GM18508 (cell line): ENCODE measurements around the gene SNAPIN.

ENCODE experiments used
- ATAC-seq: cut with Tn5 transposase; IDR thresholded peaks from one replicate; pipeline ENCODE4 v1.9.1; 2021; ENCODE audit warnings: moderate number of reproducible peaks; ENCODE audit not compliant: insufficient read depth, unreplicated experiment

The SNAPIN gene, protein sequence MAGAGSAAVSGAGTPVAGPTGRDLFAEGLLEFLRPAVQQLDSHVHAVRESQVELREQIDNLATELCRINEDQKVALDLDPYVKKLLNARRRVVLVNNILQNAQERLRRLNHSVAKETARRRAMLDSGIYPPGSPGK

GRCh38 chr1:153658400-153659174, at the start of gene SNAPIN:
Gene SNAPIN, plus strand, starts transcription at chr1:153658703. Its CDS starts 41 bp downstream, at chr1:153658744.
- ATAC-seq = peak; percentile 71

DNA sequence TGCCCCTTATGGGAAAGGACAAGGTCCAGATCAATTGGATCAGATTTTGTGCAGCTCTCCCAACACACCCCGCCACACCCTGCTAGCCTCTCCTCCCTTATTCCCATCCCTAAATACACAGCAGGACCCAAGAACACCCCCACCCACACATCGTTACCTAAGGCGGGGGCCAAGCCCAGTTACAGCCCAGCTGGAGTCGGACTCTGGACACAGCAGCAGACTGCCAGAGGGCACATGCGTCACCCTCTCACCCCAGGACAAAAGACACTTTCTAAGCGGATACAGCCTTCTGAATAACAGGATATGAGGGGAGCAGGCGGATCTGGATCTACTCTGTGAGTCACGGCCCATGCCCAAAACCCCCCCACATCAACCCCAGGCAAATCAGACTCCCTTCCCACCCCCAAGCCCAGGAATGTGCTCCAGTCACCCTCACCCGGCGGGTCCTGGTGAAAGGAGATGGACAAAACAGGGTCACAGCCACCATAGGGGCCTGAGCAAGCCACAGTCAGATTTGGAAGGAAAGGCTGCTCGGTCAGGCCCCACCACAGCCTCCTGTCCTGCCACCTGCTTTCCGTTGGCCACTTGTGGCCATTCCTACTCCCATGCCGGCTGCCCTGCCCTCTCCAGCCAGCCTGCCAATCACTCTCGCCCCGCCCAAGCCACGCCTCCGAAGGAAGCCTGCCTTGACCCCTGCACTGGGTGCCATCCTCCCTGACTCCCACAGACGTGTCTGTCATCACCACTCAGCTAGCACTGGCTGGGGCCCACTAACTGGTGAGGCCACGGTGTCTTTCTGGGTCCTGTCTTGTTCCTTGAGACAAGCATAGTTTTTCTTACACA, 49.5 kb upstream of the SNAPIN start:
- no peak for ATAC-seq

- ATAC-seq = no peak
These were observed 49.0 kb upstream of the SNAPIN start for GRCh38 chr1:153609585-153609907.

GRCh38 chr1:153610334-153610733, 48.2 kb upstream of the SNAPIN start:
- no peak for ATAC-seq

- ATAC-seq = no peak
These were observed 47.6 kb upstream of the SNAPIN start for GRCh38 chr1:153610811-153611301.

DNA sequence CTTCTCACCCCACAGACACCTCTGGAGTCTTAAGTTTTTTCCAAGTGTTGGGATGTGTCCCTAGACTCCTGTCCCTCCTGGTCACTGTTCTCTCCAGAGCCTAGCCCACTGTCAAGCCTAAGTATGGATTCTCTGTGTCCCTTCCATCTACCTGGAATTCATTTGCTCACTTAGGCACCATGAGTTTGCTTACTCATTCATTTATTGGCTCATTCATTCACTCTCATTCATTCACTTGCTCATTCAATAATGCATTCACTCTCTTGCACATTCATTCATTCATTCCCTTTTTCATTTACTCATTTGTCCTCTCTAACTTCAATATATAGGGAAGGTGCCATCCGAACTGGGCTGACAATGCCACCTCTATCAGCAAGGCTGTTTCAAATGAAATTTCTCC, 47.1 kb upstream of the SNAPIN start:
- no peak for ATAC-seq

- no peak for ATAC-seq
These were observed 46.3 kb upstream of the SNAPIN start for GRCh38 chr1:153612111-153612754.

GRCh38 chr1:153612755-153613331, 45.7 kb upstream of the SNAPIN start, which contains the start of gene S100A16:
Gene S100A16, minus strand, starts transcription at chr1:153613137. Its CDS starts 4,986 bp downstream, at chr1:153608151.
- no peak for ATAC-seq

- ATAC-seq = no peak
These were observed 45.1 kb upstream of the SNAPIN start for GRCh38 chr1:153613406-153613805.

DNA sequence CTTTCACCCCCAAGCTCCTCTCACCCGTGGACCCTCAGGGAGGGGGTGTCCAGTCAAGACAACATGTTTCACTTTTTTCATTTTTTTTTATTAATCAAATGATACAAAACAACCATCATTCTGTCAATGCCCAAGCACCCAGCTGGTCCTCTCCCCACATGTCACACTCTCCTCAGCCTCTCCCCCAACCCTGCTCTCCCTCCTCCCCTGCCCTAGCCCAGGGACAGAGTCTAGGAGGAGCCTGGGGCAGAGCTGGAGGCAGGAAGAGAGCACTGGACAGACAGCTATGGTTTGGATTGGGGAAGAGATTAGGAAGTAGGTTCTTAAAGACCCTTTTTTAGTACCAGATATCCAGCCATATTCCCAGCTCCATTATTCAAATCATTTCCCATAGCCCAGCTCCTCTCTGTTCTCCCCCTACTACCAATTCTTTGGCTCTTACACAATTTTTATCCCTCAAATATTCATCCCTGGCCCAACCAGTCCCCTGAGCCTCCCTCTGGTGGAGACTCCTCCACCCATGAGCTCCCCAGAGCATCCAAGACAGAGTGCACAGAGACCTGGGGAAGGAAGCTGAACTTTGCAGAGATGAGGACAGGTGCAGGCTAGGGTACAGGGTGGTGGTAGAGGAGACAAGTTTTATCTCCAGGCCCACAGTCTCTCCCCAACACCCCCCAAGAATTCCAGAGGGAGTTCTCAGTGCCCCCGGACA, 44.2 kb upstream of the SNAPIN start:
- no peak for ATAC-seq

GRCh38 chr1:153614906-153615305, 43.6 kb upstream of the SNAPIN start:
- ATAC-seq = no peak

DNA sequence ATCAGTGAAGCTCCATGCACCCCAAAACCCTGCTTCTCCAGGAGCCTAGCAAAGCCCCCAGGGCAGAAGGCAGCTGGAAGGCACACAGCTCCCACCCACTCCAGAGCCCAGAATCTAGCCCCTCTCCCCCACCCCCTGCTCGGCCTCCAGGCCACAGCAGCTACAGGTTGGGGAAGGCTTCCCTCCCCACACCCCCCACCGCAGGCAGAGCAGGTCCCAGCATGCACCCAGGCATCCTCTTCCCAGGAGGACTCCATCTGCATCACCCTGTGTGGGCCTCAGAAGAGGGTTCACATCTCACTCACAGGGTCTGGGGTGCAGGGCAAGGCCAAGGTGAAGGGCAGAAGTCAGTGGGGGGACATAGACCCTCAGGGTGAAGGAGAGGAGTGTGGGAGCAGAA, 43.1 kb upstream of the SNAPIN start:
- ATAC-seq = no peak

DNA sequence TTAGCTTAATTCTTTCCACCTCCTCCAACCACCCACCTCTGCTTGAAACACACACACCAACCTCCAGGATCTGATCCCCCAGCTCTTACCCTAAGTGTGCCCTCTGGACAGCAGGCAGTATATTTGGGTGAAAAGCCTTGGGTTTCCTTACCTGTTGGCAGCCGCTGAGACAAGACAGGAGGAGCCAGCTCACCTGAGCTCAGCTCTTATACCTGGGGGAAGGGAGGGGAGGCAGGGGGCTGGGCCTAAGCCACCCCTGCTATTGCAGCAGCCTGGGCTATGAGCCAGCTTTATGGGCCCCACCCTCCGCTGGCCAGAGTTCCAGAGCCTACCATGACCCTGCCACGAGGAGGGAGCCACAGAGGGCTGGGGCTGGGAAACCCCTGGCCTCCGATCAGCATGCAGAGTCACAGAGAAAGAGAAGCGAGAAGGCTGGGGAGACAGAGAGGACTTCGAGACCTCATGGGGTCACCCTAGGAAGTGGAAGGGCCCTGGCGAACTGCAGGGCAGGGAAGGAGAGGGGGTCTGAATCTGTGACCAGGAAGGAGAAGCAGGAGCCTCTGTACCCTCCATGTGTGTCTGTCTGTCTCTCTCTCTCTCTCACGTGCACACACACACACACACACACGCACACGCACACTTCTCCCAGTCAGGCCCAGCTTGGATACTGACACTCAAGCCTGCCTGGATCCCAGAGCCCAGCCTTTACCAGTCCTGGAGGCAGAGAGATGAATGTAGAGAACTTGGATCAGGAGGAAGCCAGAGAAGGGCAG, 42.2 kb upstream of the SNAPIN start, which contains the start of gene S100A14:
S100A14 (minus strand) TSS at position 182 of the 773 bp plus-strand sequence. CDS start 467 bp downstream, outside the sequence.
- no peak for ATAC-seq

GRCh38 chr1:153616917-153617311, 41.6 kb upstream of the SNAPIN start:
- ATAC-seq = no peak

- no peak for ATAC-seq
These were observed 40.8 kb upstream of the SNAPIN start for GRCh38 chr1:153617663-153618062.

- ATAC-seq = no peak
These were observed 39.3 kb upstream of the SNAPIN start for GRCh38 chr1:153619171-153619570.

- no peak for ATAC-seq
These were observed 35.4 kb upstream of the SNAPIN start for GRCh38 chr1:153623101-153623500.

GRCh38 chr1:153624965-153625611, 33.4 kb upstream of the SNAPIN start:
- no peak for ATAC-seq
